ENCODE data around the gene PRR15L. TPM values are rescaled to one million over a fixed set of nuclear protein-coding genes. Genes with fewer than 3 reads are reported as not detected.

PRR15L gene
- total and polyA plus RNA-seq, 2 of the 4 experiments (the other 2 are of a cell fraction), result not detected

DNA sequence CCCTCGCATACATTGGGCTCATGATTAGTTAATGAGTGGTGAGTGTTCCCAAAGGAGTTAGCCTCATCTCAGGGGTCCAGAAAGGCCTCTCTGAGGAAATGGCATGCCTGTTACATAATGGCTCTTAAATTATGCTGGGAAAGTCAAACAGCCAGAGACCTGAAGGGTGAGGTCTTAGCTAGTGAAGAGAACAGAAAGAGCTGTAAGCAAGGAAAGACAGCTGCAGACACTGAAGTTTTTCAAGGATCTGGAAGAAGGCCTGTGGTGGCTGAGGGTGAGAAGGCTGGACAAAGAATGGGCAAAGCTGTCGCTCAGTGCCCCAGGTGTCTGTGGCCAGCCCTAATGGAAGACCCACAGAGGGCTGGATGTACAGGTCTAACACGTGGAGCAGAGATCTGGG lies 51.2 kb downstream of the PRR15L start:
- Histone ChIP-seq H3K36me3 (ENCODE audit: control insufficient read depth, insufficient read depth, low read length) (no peaks in the 10 kb centered on the region), H2BK20ac (ENCODE audit: low read depth, low read length) (no peak overlapping the region), H2AK5ac (ENCODE audit: low read depth, low read length) (no peak overlapping the region), H3K23ac (ENCODE audit: low read depth, low read length) (no peak overlapping the region), H2AFZ (replicated peaks; ENCODE audit: low read length, poor library complexity) (no peak overlapping the region), H3K9ac (ENCODE audit: low read depth, low read length) (no peak overlapping the region), H4K5ac (ENCODE audit: low read depth, low read length) (no peak overlapping the region), H3K27ac (ENCODE audit: insufficient read depth, low read length) (no peak overlapping the region), H2BK120ac (ENCODE audit: low read depth, low read length) (no peak overlapping the region), H4K8ac (ENCODE audit: low read depth in 2 of 2, low read length in 2 of 2) (no peak overlapping the region), H3K56ac (ENCODE audit: extremely low read depth, insufficient read depth, low read length) (no peak overlapping the region), H4K91ac (ENCODE audit: insufficient read depth, low read depth, low read length) (no peak overlapping the region), H2AK9ac (replicated peaks; ENCODE audit: low read depth, low read length, poor library complexity) (peak overlapping the region; percentile 67), H3K18ac (ENCODE audit: low read depth, low read length) (no peak overlapping the region), H3K4me3 (ENCODE audit: insufficient read depth, low read depth, low read length) (no peak overlapping the region), H3K9me1 (ENCODE audit: insufficient read depth, low read length) (peaks cover 13% of the 10 kb centered on the region), H3K4me1 (ENCODE audit: control insufficient read depth, insufficient read depth, low read length) (peaks cover 10% of the 10 kb centered on the region), H3K79me1 (ENCODE audit: low read depth in 1 of 2, low read length in 2 of 2) (peaks cover 28 to 61% of the 10 kb centered on the region in 2 experiments), H2BK15ac (ENCODE audit: low read depth, low read length) (no peak overlapping the region), H3K4ac (ENCODE audit: low read depth, low read length) (0 out of 2 replicates have a peak overlapping the region, but pooled peaks have one; percentile 33), H3K9me3 (ENCODE audit: control insufficient read depth, insufficient read depth, low read length) (no peaks in the 10 kb centered on the region), H3K14ac (replicated peaks; ENCODE audit: low read depth, low read length) (no peak overlapping the region), H2BK5ac (ENCODE audit: low read depth, low read length, poor library complexity, severe bottlenecking) (no peak overlapping the region), H3K4me2 (ENCODE audit: low read depth, low read length) (no peak overlapping the region), H4K20me1 (ENCODE audit: insufficient read depth, low read length) (peaks cover 14% of the 10 kb centered on the region; the same call in 1 of the 2 replicates), H3K27me3 (ENCODE audit: control insufficient read depth, insufficient read depth, low read length) (no peaks in the 10 kb centered on the region)
- ChIA-PET CTCF (no interaction called here), POLR2A (ENCODE audit: unreplicated experiment) (no interaction called here)
- WGBS, 2 experiments (ENCODE audit: extremely low coverage in 2 of 2, insufficient read length in 1 of 2), result 100% methylated on average over 2 of the region's 3 CpGs; no CpG with 5 or more reads in 1 of the 2 experiments
- intact Hi-C loops (cut with micrococcal nuclease), result no loop called here
- DNase-seq (no peak), ATAC-seq (ENCODE audit: low read depth) (no peak)
- no TSS peak for BruUV-seq (replicated peaks)
- in situ Hi-C loops (cut with MboI; ENCODE audit: low sequenced_read_pairs), result no loop called here
- dilution Hi-C loops (cut with HindIII; ENCODE audit: low sequenced_read_pairs, unreplicated experiment), result no loop called here
- TF ChIP-seq MXI1 (IDR thresholded peaks at IDR 0.05; ENCODE audit: borderline replicate concordance, low read depth, low read length), result no peak
- TF ChIP-seq SMC3 (IDR thresholded peaks at IDR 0.05; ENCODE audit: low read depth, low read length), result no peak
- TF ChIP-seq, protein P1, sequence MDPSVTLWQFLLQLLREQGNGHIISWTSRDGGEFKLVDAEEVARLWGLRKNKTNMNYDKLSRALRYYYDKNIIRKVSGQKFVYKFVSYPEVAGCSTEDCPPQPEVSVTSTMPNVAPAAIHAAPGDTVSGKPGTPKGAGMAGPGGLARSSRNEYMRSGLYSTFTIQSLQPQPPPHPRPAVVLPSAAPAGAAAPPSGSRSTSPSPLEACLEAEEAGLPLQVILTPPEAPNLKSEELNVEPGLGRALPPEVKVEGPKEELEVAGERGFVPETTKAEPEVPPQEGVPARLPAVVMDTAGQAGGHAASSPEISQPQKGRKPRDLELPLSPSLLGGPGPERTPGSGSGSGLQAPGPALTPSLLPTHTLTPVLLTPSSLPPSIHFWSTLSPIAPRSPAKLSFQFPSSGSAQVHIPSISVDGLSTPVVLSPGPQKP (IDR thresholded peaks at IDR 0.05; ENCODE audit: borderline replicate concordance, low read depth, low read length), result no peak
- no peak for TF ChIP-seq MAFK (IDR thresholded peaks at IDR 0.05; ENCODE audit: low read depth, low read length)
- no peak for TF ChIP-seq NFE2L2 (IDR thresholded peaks at IDR 0.05; ENCODE audit: low read depth, low read length)
- TF ChIP-seq POLR2A (IDR thresholded peaks at IDR 0.05; ENCODE audit: low read depth, low read length), result no peak
- TF ChIP-seq FOS (IDR thresholded peaks at IDR 0.05; ENCODE audit: low read depth, low read length), result no peak
- TF ChIP-seq MAZ (IDR thresholded peaks at IDR 0.05; ENCODE audit: borderline replicate concordance, low read depth, low read length), result no peak
- TF ChIP-seq, protein P2, sequence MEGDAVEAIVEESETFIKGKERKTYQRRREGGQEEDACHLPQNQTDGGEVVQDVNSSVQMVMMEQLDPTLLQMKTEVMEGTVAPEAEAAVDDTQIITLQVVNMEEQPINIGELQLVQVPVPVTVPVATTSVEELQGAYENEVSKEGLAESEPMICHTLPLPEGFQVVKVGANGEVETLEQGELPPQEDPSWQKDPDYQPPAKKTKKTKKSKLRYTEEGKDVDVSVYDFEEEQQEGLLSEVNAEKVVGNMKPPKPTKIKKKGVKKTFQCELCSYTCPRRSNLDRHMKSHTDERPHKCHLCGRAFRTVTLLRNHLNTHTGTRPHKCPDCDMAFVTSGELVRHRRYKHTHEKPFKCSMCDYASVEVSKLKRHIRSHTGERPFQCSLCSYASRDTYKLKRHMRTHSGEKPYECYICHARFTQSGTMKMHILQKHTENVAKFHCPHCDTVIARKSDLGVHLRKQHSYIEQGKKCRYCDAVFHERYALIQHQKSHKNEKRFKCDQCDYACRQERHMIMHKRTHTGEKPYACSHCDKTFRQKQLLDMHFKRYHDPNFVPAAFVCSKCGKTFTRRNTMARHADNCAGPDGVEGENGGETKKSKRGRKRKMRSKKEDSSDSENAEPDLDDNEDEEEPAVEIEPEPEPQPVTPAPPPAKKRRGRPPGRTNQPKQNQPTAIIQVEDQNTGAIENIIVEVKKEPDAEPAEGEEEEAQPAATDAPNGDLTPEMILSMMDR (conservative IDR thresholded peaks at IDR 0.05; ENCODE audit: low read depth, low read length), result no peak
- no peak for TF ChIP-seq RCOR1 (IDR thresholded peaks at IDR 0.05; ENCODE audit: insufficient replicate concordance, low read length)
- no peak for TF ChIP-seq USF2 (IDR thresholded peaks at IDR 0.05; ENCODE audit: low read depth, low read length)
- no peak for TF ChIP-seq RAD21 (IDR thresholded peaks at IDR 0.05; ENCODE audit: low read length)
- TF ChIP-seq BHLHE40 (IDR thresholded peaks at IDR 0.05; ENCODE audit: low read depth, low read length), result no peak
- no peak for TF ChIP-seq CEBPB (IDR thresholded peaks at IDR 0.05; ENCODE audit: low read depth, low read length)
- TF ChIP-seq CHD1 (IDR thresholded peaks at IDR 0.05; ENCODE audit: low read depth, low read length), result no peak
- no peak for TF ChIP-seq RFX5 (IDR thresholded peaks at IDR 0.05; ENCODE audit: low read depth, low read length)
